Measurements from ENCODE around the gene CYP4X1. TPM values are rescaled to one million over a fixed set of nuclear protein-coding genes. Genes with fewer than 3 reads are reported as not detected.
"Not testable (repeated sequence)": the region's sequence is repeated elsewhere in the genome, so short reads cannot be mapped to it uniquely, and the experiment has no call there.

Gene CYP4X1, protein sequence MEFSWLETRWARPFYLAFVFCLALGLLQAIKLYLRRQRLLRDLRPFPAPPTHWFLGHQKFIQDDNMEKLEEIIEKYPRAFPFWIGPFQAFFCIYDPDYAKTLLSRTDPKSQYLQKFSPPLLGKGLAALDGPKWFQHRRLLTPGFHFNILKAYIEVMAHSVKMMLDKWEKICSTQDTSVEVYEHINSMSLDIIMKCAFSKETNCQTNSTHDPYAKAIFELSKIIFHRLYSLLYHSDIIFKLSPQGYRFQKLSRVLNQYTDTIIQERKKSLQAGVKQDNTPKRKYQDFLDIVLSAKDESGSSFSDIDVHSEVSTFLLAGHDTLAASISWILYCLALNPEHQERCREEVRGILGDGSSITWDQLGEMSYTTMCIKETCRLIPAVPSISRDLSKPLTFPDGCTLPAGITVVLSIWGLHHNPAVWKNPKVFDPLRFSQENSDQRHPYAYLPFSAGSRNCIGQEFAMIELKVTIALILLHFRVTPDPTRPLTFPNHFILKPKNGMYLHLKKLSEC
- total RNA-seq (2014; rRNA removed; shearing (Covaris generic)), result not detected in 2 replicates
- polyA plus RNA-seq (2015; cell fraction: cytosol; rRNA removed), result not detected in 2 replicates
- polyA plus RNA-seq (2015; cell fraction: nucleus; rRNA removed), result not detected in 2 replicates

DNA sequence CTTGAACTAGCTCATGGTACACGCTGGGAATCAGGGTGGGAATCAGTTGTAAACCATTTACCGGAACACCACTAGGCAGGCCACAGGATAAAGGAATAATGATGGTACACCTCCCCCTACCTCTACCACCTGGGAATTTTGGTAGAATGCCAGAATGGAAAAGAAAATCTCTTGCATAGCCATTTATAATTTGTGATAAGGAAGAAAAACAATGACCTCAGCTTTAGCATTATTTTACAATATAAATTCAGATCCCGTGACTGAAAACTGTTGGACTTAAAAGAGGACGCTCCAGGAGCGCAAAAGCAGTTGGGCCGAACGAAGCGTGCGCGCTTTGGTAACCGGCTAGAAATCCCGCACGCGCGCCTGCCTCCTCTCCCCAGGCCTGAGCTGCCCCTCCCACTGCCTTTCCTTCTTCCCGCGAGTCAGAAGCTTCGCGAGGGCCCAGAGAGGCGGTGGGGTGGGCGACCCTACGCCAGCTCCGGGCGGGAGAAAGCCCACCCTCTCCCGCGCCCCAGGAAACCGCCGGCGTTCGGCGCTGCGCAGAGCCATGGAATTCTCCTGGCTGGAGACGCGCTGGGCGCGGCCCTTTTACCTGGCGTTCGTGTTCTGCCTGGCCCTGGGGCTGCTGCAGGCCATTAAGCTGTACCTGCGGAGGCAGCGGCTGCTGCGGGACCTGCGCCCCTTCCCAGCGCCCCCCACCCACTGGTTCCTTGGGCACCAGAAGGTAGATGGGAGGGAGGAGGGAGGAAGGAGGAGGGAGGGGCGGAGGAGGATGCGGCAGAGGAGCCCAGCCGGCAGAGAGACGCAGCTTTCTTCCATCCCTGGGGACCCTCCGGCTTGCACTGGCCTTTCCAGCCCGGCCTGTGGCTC is at the start of gene CYP4X1:
Gene CYP4X1, plus strand, starts transcription at position 402 of the 873 bp plus-strand sequence. Its CDS starts 149 bp downstream, at position 551.
- in situ Hi-C loops (cut with HindIII; ENCODE audit: low pct_unique_long_range_greater_than_20kb, low sequenced_read_pairs), result no loop called here
- no peak for DNase-seq (ENCODE audit: low read depth, low spot score)

DNA sequence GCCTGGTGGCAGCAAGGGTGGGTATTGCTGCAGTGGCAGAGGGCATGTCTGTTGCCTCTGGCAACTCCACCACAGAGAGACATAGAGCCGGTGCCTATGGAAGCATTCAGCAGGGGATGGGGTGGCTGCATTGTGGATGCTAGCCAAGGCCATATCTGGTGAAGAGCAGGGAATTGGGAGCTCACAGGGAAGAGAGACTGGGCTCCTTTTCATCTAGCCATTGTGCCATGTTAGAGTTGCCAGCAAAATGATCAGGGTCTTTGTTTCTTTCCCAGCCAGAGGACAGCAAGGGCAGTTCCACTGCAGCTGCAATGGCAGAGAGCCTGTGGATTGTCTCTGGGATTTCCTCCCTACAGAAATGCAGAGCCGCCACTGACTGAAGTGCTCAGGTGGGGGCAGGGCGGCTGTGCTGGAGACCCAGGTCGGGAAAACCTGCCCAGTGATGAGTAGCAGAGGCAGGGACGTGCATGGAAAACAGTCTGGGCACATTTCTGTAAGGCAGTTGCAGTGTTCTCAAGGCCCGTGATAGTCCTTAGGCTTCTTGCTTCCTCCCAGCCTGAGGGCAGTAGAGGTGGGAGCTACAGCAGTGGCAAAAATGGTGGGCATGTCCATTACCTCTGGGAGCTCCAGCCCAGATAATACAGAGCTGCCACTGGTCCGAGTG is 40.2 kb upstream of the CYP4X1 start:
- DNase-seq (ENCODE audit: low read depth, low spot score), result no peak
- in situ Hi-C loops (cut with HindIII; ENCODE audit: low pct_unique_long_range_greater_than_20kb, low sequenced_read_pairs), result no loop called here

DNA sequence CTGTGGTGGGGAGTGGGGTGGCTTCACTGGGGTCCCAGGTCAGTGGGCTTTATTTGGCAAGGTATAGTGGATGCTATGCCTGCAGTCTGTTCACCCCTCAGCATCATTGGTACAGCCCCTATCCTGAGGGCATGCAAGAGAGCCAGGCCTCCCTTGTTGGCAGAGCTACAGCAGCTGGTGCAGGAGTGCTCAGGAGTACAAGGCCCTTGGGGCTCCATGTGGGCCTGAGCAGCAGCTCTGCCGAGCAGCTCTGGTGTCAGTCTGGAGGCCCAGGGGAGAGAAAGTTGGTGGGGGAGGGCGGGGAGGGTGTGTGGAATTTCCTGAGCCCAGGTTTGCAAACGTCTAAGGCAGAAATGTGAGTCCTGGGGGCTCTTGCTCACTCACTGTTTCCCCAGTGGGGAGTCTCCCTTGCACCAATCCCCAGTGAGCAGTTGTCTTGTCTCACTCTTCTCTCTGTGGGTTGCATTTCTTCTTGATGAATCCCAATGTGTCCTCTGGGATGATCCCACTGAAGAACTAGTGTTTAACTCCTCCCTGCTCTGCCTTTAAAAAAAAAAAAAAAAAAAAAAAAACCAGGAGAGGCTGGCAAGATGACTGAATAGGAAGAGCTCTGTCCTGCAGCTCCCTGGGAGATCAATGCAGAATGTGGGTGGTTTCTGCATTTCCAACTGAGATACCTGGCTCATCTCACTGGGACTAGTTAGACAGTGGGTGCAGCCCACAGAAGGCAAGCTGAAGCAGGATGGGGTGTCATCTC is 39.5 kb upstream of the CYP4X1 start:
- in situ Hi-C loops (cut with HindIII; ENCODE audit: low pct_unique_long_range_greater_than_20kb, low sequenced_read_pairs), result no loop called here
- DNase-seq (ENCODE audit: low read depth, low spot score), result no peak

GRCh38 chr1:46990541-46990940 is 32.9 kb upstream of the CYP4X1 start:
- DNase-seq (ENCODE audit: low read depth, low spot score); in situ Hi-C loops (cut with HindIII; ENCODE audit: low pct_unique_long_range_greater_than_20kb, low sequenced_read_pairs): not testable (repeated sequence)

GRCh38 chr1:46991083-46991923 is 32.2 kb upstream of the CYP4X1 start:
- peak; percentile 60 for DNase-seq (ENCODE audit: low read depth, low spot score)
- in situ Hi-C loops (cut with HindIII; ENCODE audit: low pct_unique_long_range_greater_than_20kb, low sequenced_read_pairs), result no loop called here

GRCh38 chr1:46996659-46997281 is 26.7 kb upstream of the CYP4X1 start:
- DNase-seq (ENCODE audit: low read depth, low spot score), result no peak
- in situ Hi-C loops (cut with HindIII; ENCODE audit: low pct_unique_long_range_greater_than_20kb, low sequenced_read_pairs), result no loop called here

GRCh38 chr1:47002211-47002610 is 21.3 kb upstream of the CYP4X1 start:
- DNase-seq (ENCODE audit: low read depth, low spot score), result peak; percentile 20
- in situ Hi-C loops (cut with HindIII; ENCODE audit: low pct_unique_long_range_greater_than_20kb, low sequenced_read_pairs), result no loop called here

DNA sequence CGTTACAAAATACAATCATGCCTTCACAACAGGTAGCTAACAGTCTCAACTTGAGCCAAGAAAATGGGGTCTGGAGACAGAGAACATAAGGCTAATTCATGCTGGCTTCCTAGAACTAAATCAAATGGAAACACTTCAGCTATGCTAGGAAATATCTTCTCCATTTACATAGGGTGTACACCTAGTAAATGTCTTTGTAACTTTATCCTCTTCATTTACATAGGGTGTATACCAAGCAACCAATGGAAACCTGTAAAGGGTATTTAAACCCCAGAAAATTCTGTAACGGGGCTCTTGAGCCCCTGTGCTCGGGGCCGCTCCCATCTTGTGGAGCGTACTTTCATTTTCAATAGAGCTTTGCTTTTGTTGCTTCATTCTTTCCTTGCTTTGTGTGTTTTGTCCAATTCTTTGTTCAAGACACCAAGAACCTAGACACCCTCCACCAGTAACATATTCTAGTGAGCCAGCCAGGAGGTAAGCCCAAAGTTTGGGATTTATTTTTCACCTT is 19.5 kb upstream of the CYP4X1 start:
- no peak for DNase-seq (ENCODE audit: low read depth, low spot score)
- in situ Hi-C loops (cut with HindIII; ENCODE audit: low pct_unique_long_range_greater_than_20kb, low sequenced_read_pairs), result no loop called here

- in situ Hi-C loops (cut with HindIII; ENCODE audit: low pct_unique_long_range_greater_than_20kb, low sequenced_read_pairs); DNase-seq (ENCODE audit: low read depth, low spot score): not testable (repeated sequence)
These were observed 17.0 kb upstream of the CYP4X1 start for GRCh38 chr1:47006437-47006836.

- DNase-seq (ENCODE audit: low read depth, low spot score), result no peak
These were observed 10.2 kb upstream of the CYP4X1 start for GRCh38 chr1:47013293-47013692.

GRCh38 chr1:47021070-47021469 is 2.4 kb upstream of the CYP4X1 start:
- in situ Hi-C loops (cut with HindIII; ENCODE audit: low pct_unique_long_range_greater_than_20kb, low sequenced_read_pairs), result no loop called here
- DNase-seq (ENCODE audit: low read depth, low spot score), result no peak

More at GRCh38 chr1:47013293-47013692, 10.2 kb upstream of the CYP4X1 start:
- in situ Hi-C loops (cut with HindIII; ENCODE audit: low pct_unique_long_range_greater_than_20kb, low sequenced_read_pairs), result no loop called here

GRCh38 chr1:47024141-47024801 is 802 bp downstream of the CYP4X1 start:
- in situ Hi-C loops (cut with HindIII; ENCODE audit: low pct_unique_long_range_greater_than_20kb, low sequenced_read_pairs), result no loop called here

GRCh38 chr1:47030170-47030805 is 6.8 kb downstream of the CYP4X1 start:
- no peak for DNase-seq (ENCODE audit: low read depth, low spot score)
- in situ Hi-C loops (cut with HindIII; ENCODE audit: low pct_unique_long_range_greater_than_20kb, low sequenced_read_pairs), result no loop called here

More at GRCh38 chr1:47024141-47024801, 802 bp downstream of the CYP4X1 start:
- DNase-seq (ENCODE audit: low read depth, low spot score), result no peak

DNA sequence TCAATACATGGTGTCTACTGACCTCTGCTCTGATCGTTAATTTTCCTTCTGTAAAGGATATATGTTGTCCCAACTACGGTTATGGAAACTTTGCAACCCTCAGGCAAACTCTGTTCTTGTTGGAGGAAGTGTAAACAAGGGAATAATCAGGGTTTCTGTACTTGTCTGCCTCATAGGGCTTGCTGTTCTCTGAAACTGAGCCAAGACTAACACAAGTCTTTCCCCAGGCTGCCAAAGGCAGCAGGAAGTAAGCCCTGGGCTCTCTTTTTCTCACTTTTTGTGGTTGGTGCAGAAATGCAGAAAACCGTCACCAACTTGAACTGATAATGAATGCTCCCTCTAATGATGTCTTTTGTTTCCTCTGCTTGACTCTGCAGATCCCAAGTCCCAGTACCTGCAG is 7.6 kb downstream of the CYP4X1 start:
- DNase-seq (ENCODE audit: low read depth, low spot score), result peak; percentile 75
- in situ Hi-C loops (cut with HindIII; ENCODE audit: low pct_unique_long_range_greater_than_20kb, low sequenced_read_pairs), result no loop called here

- no peak for DNase-seq (ENCODE audit: low read depth, low spot score)
- in situ Hi-C loops (cut with HindIII; ENCODE audit: low pct_unique_long_range_greater_than_20kb, low sequenced_read_pairs), result no loop called here
These were observed 8.1 kb downstream of the CYP4X1 start for GRCh38 chr1:47031585-47031984.

All from SK-MEL-5 (cell line).